GM19043 (cell line): ENCODE results near the gene SLC13A4.
"Not testable (repeated sequence)": the region's sequence is repeated elsewhere in the genome, so short reads cannot be mapped to it uniquely, and the experiment has no call there.

Source experiments
- ATAC-seq: cut with Tn5 transposase; IDR thresholded peaks from one replicate; pipeline ENCODE4 v1.9.1; 2021; ENCODE audit warnings: low read depth; ENCODE audit not compliant: unreplicated experiment

SLC13A4 gene

GRCh38 chr7:135728136-135728669 is at the start of gene SLC13A4:
TSS of gene SLC13A4 (minus strand) at chr7:135728186. CDS start at chr7:135727496, 690 bp downstream.
- ATAC-seq = no peak

- ATAC-seq = not testable (repeated sequence)
Measured at GRCh38 chr7:135775915-135776314, 47.9 kb upstream of the SLC13A4 start.

DNA sequence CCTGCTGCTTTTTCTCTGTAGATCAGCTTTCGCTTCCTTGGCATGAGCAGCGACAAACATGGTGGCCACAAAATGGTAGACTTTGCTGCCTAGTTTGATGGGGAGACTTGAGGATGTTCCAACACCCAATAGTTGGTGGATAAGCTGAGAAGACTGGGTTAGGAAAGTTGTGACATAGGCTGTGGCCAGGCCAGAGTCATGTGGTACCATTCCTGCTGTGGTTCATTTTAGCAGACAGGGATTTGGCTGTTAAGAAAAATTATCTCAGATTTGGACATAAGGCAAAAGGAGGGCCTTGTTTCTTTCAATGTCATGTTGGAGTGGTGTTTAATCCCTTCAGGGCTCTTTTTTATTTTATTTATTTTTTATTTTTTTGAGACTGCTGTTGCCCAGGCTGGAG is 47.2 kb upstream of the SLC13A4 start:
- ATAC-seq = no peak

DNA sequence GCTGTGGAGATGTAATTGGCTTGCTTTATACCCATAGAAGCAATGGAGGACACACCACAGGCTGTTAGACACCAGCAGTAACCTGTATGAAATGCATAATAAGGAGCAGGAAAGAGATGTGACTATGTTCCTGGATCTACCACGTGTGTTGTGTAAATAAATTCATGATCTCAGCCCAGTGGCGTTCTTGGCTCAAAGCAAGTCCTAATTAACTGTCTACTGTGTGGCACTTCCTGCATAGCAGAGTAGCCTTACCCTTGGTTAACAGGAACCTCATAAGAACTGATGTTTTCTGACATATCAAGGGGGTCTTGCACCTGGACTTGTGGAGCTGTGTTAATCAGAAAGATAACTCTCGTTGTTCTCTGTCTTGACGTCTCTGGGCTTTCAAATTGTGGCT is 46.3 kb upstream of the SLC13A4 start:
- ATAC-seq = no peak

DNA sequence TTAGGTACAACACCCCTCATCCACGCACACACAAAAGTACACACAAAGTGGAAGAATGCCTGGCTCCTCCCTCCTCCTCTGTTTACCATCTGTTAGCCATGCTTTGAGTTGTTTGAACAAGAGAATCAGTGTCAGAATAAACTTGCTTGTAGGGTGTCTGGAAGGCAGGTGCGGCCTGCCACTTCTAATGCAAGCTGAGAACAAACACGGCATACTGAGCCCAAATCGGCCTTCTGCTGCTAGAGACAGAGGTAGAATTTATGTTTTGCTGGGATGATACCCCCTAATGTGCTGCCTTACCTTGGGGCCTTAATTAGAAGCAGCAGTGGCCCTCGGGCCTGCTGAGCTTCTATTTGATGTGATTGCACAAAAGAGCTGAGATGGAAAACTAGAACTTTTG is 45.5 kb upstream of the SLC13A4 start:
- no peak for ATAC-seq

- ATAC-seq = no peak
Measured at GRCh38 chr7:135772639-135773222, 44.7 kb upstream of the SLC13A4 start.

- no peak for ATAC-seq
Measured at GRCh38 chr7:135771961-135772638, 44.1 kb upstream of the SLC13A4 start.

GRCh38 chr7:135771051-135771450 is 43.1 kb upstream of the SLC13A4 start:
- no peak for ATAC-seq

GRCh38 chr7:135770139-135770710 is 42.2 kb upstream of the SLC13A4 start:
- no peak for ATAC-seq

DNA sequence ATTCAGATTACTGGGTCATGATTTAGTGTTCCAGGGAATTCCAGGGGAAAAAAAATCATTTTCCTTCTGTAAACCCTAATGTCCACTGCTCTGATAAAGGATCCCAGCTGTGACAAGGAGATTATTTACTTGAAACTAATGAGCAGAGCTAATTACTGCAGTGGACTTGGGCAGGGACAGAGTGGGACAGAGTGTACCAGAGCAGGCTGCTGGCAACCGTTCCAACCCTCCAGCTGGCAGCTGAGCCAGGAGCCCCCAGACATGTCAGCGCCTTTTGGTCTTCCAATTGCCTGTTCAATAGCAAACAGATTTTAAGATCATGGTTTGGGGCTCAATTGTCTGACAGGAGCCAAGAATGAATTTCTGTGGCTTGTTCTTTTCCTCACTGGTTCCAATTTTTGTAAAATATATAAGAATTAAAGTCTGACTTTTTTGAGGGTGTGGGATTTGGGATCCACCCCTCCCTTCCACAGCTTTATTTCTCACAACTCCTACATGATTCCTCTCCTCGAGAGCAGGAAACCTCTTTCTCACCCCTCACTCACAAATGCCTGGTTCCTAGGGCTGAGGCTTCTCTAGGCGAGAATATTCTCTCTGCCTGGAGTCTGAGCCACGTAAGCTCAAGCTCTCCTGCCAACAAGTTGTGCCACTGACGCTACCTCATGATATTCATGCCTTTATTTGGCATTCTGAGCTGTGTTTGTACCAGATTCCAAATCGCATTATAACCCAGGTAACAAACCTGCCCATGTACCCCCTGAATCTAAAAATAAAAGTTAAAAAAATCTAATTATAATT is 41.2 kb upstream of the SLC13A4 start:
- no peak for ATAC-seq

- no peak for ATAC-seq
Measured at GRCh38 chr7:135768467-135768866, 40.5 kb upstream of the SLC13A4 start.

- no peak for ATAC-seq
Measured at GRCh38 chr7:135768064-135768463, 40.1 kb upstream of the SLC13A4 start.

- no peak for ATAC-seq
Measured at GRCh38 chr7:135763261-135763660, 35.3 kb upstream of the SLC13A4 start.

GRCh38 chr7:135761751-135762488 is 33.9 kb upstream of the SLC13A4 start:
- no peak for ATAC-seq

DNA sequence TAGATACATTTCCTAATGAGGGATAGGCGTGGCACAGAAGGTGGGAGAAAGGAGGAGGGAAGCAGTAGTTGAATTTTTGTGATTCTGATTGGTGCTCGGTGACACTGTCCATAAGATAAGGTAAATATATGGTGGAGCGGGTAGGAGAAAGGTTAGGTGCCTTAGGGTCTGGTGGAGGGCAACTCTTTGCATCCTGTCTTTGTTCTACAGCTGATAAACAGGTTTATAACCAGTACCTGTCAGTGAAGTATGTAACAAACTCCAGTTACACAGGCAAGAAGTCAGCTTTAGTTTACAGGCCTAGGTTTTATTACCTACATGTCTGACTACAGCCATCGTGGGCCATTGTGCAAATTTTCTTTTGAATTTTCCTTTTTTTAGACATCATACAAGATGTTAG is 31.5 kb upstream of the SLC13A4 start:
- ATAC-seq = no peak

GRCh38 chr7:135758531-135758932 is 30.5 kb upstream of the SLC13A4 start:
- ATAC-seq = no peak

- no peak for ATAC-seq
Measured at GRCh38 chr7:135757719-135758411, 29.9 kb upstream of the SLC13A4 start.

DNA sequence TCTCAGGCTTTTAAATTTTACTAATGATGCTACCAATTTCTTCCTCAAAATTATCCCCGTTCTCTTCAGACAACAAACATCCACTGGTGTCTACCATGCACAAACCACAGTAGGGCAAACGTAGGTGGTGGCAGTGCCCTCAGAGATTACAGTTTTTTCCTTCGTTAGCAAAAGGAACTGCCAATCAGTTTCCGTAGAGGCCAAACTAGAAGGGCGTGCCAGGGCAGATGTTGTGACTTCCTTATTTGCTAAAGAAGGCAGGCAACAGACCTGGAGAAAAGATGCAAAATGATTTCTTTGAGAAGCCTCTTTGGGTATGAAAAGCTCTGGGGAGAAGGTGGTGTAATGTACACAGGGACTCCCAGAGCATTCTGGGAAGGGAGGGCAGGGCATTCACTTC is 28.2 kb upstream of the SLC13A4 start:
- no peak for ATAC-seq

GRCh38 chr7:135755351-135755753 is 27.4 kb upstream of the SLC13A4 start:
- ATAC-seq = no peak
